ENCODE results near the gene MSI2.

DNA sequence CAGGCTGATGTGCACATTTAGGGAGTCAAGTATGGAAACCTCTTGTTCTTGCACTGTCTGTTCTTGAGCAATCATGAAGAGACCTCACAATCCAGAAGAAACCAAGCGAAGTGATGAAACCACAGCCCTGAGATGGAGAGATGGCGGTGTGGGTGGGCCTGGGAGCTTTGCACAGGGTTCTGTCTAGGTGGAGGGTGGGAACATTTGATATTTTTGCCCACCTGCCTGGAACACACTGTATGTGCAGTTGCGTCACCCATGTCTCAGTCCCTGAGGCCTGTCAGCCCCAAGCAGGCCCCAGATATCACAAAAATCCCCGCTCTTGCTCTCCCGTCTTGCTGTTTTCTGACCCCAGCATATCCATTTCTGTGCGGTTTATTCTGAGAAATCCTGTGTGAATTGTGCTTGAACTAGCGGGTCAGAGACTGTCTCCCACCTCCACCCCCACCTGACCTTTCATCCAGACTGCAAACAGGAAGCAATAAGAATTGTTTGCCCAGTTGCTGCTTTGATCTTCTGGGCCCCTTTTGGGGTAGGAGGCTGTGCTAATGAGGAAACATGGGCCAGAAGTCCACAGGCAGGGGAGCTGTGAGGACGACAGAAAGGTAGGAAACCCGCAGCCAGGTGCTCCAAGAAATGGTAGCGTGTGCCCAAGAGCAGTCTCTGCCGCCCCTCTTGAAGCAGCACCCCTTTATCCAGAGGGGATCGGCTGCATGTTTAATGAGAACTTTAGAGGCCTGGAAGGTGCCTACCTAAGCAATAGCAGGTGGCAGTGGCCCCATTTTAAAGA is 304.9 kb downstream of the MSI2 start:
- TF ChIP-seq EZH2 (IDR thresholded peaks at IDR 0.05; ENCODE audit: insufficient read depth, poor library complexity, severe bottlenecking) (no peak), EZH2phosphoT487 (IDR thresholded peaks at IDR 0.05; ENCODE audit: insufficient read depth, low read depth) (no peak)

All from GM23248 (cell line).